ENCODE measurements around the gene HOATZ.

DNA sequence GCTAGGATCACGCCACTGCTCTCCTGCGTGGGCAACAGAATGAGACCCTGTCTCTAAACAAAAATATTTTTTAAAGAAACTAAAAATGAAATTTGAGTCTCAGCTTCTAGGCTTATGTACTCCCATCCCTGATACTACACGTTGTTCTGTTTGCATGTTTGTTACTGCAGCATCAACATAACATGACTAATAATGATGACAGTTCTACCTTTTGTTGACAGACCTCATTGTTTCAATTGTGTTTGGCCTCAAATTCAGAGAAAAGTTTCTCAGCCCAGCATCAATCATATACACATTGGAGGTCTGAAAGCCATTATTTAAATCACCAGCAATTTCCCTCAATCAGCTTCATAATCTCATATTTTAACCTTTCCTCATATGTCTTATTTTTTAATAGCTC, 46.7 kb downstream of the HOATZ start:
- TF ChIP-seq CTCF (IDR thresholded peaks at IDR 0.05) (no peak), EP300 (IDR thresholded peaks at IDR 0.05) (no peak), POLR2A (IDR thresholded peaks at IDR 0.05) (no peak), POLR2AphosphoS5 (IDR thresholded peaks at IDR 0.05) (no peak)
